T-helper 1 cell treated with Interleukin-12 subunit alpha and Interleukin-12 subunit beta and Interleukin-4 antibody, amounts not matched to agents 30 ng/mL and 1 ng/mL, for 36 hours (primary cell): Measurements from ENCODE around the gene DPP10. TPM values are rescaled to one million over a fixed set of nuclear protein-coding genes. Genes with fewer than 3 reads are reported as not detected.
"Not testable (repeated sequence)": the region's sequence is repeated elsewhere in the genome, so short reads cannot be mapped to it uniquely, and the experiment has no call there.

ENCODE experiments used
- intact Hi-C: fragments of 100-400 bp; cut with micrococcal nuclease; formaldehyde crosslinking; loops from one replicate; pipeline ENCODE4 v1.15.1; 2024
- total RNA-seq: library from RNA; stranded (reverse); gene quantifications from 2 replicates; pipeline ENCODE4 v1.2.3, GENCODE V29; 2022

Gene DPP10
- total RNA-seq, 1 donor from 2014 or later: not detected

DNA sequence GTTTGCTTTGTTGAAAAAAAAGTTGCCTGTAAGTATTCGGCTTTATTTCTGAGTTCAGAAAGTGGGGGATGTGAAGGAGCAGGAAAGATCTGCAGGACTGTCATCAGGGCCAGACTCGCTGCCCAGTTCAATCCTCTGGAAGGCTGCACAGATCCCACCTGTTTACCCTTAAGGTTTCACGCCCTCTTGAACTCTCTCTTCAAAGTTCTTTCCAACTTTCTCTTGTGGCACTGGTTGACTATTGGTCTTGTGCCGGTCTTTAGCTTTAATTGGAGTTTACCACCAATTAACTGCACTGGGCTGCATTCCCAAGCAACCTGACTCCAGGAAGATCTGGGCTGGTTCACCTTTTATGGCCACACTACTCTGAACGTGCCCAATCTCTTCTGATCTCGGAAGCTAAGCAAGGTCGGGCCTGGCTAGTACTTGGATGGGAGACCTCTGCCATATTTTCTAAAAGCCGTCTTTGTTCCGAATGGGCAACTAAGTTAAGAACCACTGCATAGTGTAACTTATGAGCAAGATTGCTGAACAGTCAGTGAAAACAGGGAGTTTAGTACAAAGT is 495.0 kb downstream of the DPP10 start:
- intact Hi-C loops: no loop called here

DNA sequence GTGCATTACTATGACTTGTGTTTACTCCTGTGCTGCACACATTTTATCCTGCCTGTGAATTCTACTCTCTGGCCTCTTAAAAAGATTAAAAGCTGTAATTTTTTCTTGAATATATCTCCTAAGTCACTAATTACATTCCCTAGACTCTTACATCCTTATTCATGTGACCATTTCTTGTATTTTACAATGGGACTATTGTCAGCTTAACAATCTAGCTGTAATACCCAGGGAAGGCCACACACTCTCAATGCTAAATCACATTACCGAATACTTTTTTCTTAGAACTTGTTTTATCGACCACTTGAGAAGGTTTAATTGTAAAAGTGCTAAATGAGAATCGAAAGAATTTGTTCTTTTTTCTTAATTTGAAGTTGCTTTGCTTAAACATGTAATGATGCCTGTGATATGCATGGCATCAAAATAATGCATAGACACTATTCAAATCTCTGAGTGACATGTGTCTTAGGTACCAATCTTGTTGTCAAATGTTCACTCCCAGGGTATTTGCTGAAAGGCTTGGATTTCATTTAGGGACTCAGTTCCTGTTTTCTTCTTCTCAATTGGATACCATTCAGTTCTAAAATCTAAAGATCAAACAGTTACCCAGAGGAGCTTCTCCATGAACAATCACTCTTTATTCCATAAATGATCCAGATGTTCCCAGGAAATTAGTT is 498.5 kb downstream of the DPP10 start:
- intact Hi-C loops: no loop called here

DNA sequence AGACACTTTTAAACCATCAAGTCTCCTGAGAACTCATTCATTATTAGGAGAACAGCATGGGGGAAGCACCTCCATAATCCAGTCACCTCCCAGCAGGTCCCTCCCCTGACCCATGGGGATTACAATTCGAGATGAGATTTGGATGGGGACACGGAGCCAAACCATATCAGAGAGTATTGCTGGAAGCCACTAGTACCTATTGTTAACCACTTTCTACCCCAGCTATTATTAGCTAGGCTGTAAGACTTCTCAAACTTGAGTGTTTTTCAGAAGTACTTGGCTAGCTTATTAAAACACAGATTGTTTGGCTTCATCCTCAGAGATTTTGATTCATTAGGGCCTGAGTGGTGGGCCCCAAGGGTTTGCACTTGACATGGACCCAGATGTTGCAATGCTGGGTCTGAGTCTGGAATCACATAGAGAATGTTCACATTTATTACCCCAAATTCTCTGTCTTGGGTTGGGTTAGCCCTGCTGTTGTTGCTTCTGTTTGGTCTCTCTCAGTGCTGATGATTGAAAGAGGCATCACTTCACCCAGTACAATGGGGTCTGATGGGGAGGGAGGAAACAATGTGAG is 506.9 kb downstream of the DPP10 start:
- intact Hi-C loops: no loop called here

DNA sequence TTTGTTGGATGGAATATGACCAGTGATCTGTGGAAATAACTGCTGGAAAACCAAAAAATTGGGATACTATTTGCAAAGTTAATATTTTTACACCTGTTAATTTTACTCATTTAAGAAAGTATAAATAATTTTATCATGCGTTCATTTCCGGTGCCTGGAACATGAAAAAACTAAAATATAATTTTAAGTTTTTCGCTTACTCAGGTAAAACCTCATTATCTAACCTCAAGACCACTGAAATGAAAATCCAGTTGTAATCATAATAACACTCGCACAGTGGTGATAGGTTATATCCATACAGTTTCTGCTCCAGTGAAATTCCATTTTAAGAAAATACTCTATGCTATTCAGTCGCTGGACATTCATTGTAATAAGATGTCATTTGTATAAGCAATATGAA is 517.9 kb downstream of the DPP10 start:
- intact Hi-C loops: no loop called here

DNA sequence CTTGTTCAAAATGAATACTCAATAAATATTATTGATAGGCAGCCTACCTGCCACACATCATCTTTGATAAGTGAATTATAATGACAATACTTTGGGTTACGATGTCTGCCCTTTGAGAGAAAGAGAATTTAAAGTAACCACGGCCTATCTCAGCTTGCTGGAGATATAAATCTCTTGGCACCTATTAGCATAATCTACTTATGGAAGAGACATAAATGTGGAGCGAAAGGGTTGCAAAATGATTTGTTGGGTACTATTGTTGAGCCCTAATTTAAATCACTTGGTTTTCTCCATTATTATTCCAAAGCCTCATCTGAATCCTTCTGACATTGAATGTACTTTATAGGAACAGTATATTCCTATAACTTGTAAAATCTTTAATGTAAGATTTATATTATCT is 520.1 kb downstream of the DPP10 start:
- intact Hi-C loops: no loop called here

DNA sequence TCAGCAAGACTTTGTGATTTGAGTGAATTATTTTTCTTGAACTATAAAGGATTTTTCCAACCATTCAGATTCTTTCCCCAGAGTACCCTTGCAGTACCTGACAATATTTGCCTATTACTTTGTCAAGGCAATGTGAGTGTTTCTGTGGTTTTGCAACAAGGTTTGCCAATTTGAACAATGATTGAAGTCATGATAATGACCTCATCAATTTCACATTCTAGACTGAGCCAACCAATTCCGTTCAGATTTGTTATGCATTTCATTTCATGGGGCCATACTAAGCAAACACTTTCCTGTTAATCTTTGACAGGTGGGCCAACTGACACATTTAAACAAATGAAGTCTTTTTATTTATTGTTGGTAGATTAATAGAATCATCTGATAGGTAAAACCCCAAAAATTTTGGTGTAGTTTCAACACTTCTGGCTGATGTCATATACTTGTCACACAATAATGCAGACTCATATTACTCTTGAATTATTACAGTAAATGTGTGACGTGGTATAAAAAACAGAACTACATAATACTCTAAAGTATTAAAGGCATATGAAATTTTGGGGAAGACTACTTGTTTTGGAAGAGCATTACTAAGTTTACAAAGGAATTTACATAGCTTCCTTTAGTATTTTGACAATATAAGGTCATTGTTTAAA is 526.4 kb downstream of the DPP10 start:
- intact Hi-C loops: no loop called here

DNA sequence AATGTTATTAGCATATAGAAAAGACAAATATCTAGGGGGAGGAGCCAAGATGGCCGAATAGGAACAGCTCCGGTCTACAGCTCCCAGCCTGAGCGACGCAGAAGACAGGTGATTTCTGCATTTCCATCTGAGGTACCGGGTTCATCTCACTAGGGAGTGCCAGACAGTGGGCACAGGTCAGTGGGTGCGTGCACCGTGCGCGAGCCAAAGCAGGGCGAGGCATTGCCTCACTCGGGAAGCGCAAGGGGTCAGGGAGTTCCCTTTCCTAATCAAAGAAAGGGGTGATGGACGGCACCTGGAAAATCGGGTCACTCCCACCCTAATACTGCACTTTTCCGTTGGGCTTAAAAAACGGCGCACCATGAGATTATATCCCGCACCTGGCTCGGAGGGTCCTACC is 561.9 kb downstream of the DPP10 start:
- intact Hi-C loops: not testable (repeated sequence)

DNA sequence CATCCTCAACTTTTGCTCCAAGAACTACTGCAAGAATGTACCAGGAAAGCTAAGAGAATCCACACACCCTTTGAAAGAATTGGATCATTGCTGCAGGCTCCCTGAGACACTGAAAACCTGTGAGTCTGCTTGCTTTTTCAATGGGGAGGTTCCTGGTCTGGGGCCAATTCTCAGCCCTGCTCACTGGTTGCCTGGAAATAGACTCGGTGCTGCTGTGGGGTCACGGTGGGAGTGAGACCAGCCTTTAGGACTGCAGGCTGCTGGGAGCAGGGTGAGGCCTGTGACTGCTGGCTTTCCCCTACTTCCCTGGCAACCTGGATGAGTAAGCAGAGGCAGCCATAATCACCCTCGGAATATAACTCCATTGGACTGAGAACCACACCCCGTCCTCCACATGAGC is 569.3 kb downstream of the DPP10 start:
- intact Hi-C loops: no loop called here

DNA sequence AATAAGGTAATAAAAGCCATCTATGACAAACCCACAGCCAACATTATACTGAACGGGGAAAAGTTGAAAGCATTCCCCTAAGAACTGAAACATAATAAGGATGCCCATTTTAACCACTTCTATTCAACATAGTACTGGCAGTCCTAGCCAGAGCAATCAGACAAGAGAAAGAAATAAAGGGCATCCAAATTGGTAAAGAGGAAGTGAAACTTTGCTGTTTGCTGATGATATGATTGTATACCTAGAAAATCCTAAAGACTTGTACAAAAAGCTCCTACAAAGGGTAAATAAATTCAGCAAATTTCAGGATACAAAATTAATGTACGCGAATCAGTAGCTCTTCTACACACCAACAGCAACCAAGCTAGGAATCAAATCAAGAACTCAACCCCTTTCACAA is 579.6 kb downstream of the DPP10 start:
- intact Hi-C loops: not testable (repeated sequence)

DNA sequence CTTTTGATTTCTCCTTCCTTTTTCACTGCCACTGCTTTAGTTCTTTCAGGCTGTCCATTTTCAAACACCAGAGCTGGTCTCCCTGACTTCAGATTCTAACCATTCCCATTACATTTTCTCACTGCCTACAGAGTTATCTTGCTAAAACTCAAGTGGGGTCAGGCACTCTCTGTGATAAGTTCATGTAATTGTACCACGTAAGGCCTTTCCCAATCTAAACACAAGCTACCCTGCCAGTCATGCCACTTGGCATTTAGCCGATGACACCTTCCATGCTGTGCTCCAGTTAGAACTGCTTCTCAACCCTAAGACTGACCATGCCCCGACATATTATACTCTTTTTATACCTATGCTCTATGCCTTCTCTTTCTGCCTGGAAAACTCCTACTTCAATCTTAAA is 592.4 kb downstream of the DPP10 start:
- intact Hi-C loops: no loop called here

DNA sequence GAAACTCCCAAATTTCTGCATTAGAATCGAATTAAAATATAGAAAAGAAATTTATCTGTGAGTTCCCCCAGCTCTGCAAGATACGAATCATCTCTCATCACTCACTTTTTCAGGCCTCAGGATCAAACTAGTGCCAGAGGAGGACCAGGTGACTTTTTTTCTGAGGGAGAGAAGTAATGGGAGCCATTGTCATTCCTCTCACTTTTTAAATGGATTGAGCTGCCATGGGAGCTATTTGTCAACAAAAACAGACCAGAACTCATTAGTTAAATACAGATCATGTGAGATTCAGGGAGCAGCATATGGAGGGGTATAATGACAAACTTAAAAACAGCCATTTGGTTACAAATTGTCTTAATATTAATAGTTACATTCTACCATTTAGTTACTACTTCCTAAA is 594.4 kb downstream of the DPP10 start:
- intact Hi-C loops: no loop called here

DNA sequence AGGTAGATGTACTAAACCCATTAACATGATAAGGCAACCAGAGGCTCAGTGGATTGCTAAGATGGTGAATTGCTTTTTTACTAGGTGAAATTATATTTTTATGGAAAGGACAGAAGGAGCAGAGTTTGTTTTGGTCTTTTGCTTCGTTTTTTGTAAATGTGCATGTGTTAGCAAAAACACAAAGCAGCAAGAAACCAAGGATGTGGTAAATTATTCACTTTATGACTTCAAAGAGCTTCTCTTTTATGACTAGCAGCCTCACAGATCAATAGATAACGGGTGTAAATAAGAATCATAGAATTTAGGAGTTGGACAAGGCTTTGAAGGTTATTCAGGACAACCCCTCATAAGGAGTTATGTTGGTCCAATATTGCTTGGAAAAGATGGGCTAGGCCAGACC is 615.0 kb downstream of the DPP10 start:
- intact Hi-C loops: no loop called here

DNA sequence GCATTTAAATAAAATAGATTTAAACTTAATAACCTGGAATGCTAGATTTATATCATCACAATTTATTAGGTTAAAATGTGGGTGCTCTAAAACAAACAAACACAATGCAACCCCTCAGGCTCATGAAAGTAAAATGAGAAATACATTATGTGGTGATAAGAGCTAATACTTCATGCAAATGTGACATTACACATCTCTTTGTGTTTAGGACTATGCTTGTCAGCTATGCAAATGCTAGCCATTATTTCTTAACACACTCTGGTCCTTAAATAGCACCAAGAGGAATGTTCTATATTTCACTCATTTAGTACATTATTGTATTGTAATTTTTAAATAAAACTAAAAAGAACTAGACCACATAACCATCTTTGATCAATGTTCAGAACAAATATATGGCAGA is 627.6 kb downstream of the DPP10 start:
- intact Hi-C loops: no loop called here

DNA sequence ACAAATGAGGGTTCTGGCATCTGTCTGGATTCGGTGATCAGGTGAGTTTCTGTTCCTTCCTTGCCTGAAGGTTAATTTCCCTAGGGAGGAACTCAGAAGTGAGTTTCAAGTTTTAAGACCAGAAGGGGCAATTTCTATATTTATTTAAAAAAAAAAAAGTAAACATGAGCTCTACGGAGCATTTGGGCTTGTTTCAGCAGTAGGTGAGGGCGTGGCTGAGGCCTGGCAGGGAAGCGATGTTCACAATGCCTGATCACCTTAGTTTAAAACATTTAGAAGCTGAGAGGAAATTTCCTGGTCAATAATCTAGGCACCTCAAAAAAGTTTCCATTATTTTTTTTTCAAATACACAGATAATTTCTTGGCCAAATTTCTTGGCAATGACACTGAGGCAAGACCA is 629.1 kb downstream of the DPP10 start:
- intact Hi-C loops: no loop called here

DNA sequence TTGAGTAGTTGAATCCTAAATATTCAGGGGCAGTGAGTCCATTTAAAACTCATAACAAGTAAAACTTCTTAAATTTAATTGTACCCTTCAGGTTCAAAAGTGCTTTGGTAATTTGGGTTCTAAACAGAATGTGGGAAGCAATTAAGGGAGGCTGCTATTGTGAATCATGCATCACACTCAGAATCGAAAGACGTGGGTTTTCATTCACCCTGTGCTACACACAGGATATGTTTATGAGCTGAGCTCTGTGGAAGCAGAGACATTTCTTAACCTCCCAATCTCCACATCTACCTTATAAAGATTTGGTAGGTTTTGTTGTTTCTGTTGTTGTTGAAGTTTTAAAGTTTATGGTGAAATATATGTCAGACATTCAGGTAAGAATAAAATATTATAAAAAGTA is 633.4 kb downstream of the DPP10 start:
- intact Hi-C loops: no loop called here

DNA sequence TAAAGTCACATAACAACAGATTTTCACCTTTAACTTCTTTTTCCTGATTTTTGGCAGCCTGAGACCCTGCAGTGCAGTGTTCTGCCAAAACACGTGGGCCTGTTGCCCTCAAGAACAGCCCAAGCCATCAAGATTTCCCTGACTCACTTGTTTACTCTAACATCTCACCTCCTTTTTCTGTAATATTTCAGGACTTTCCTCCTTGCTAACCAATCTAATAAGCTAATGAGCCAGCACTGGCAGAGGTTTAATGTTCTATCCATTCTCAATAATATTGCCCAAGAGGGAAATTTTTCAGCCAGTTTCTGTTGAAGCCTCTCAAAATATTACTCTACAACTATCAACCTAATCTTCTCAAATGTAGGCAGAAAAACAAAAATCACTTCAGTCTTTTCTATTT is 635.2 kb downstream of the DPP10 start:
- intact Hi-C loops: no loop called here

DNA sequence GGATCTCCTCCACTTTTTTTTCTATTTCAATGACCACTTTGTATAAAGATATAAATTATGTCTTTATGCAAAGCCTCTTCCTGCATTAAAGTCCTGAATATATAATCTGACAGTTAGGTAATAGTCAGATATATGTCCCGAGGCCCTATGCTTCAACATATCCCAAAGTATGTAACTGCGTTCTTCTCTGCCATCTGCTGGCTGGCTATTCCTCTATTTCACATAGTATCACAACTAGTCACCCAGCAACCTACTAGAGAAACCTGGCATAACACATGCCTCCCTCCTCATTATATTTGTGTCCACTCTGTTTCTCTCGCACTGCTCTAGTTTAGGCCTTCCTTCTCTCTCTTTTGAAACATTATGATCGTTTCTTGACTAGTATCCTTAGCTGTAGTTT is 640.8 kb downstream of the DPP10 start:
- intact Hi-C loops: no loop called here

DNA sequence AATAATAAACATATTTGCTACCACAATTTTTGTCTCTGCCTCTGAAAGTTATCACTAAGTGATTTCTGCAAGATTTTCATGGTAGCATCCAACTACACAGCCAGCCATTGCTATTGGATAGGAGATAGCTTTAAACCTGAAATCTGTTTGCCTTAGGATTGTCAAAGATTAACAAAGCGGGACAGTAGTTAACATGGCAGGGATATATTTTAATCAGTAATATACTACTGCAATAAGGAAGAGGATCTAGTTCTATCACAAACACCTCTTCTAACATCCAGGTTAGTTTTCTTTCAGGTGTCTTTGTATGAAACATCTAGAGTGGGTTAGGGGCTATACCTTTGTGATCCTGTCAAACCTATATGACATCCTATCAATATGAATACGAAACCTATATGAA is 641.3 kb downstream of the DPP10 start:
- intact Hi-C loops: no loop called here

DNA sequence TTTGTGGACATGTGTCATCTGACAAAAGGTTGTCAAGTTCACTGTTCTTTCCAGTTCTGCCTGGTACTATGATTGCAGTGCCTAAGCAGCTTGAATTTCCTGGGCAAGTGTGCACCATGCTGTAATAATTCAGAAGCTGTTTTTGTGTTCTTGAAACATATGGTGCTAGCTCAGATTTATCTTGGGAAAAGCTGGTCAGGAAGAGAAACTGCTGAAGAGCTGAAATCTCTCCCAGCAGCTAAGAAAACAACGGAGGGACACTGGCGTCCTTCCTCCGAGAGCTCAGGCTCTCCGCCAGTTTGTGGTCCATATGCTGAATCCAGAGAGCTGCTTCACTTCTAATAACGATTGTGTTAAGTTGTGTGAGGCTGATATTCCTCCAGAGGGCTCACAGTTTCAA is 642.0 kb downstream of the DPP10 start:
- intact Hi-C loops: no loop called here

DNA sequence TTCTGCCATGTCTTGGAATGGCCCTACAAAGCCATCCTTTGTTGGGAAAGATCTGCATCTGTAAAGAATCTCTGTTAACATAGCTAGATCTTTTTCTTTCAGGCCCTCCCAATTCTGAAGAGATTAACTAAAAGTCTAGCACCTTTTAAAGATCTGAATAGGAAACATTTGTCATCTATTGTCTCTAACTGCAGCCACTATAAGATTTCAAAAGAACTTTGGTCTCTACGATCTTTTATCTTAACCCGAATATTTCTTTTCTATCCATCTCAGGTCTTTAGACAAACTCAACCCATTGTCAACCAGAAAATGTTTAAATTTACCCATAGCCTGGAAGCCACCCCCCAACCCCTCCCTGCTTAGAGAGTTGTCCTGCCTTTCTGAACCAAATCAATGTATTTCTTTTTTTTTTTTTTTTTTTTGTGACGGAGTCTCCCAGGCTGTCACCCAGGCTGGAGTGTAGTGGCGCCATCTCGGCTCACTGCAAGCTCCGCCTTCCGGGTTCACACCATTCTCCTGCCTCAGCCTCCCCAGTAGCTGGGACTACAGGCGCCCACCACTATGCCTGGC is 643.7 kb downstream of the DPP10 start:
- intact Hi-C loops: not testable (repeated sequence)

DNA sequence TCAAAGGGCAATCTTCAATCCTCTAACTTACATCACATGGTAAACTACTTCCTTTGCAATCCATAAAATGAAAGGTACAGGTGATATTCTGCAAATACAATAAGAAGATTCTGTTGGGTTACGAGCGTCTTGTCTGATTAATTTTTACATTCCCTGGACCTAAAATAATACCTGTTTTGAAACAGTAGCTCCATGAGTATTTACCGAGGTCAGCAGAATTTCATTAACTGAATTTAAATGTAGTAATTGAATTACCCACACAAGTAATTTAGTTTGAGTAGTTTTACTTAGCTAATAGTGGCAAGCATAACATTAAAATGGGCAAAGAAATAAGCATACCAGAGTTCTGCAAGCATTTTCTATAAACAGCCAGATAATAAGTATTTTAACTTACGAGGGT is 652.0 kb downstream of the DPP10 start:
- intact Hi-C loops: no loop called here

DNA sequence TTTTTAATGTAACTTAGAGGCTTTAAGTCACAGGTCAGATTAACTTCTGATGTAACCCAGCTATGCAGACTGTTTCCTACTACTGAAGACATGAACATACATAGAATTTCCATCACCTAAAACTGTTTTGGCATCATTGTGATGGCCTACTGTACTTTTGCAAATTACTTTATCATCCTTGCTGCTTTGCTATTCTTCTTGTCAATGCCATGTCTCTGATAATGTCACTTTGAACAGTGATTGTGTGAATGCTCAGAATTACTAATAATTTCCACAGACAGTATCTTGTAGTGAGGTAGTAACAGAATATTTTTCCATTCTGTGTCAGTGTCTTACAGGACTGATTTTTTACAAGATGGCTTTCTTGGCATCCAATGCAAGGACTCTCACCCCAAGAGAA is 663.5 kb downstream of the DPP10 start:
- intact Hi-C loops: no loop called here
